IMR-90 (cell line): ENCODE data around the gene TP53BP2. TPM values are rescaled to one million over a fixed set of nuclear protein-coding genes. Genes with fewer than 3 reads are reported as not detected.

Source experiments
- ATAC-seq: fragments of 200-7000 bp; cut with Tn5 transposase; 2 replicates; pipeline ENCODE4 v1.9.1; 2020; ENCODE audit warnings: low read depth, mild to moderate bottlenecking, moderate library complexity
- BruUV-seq: library from RNA; stranded (reverse); fragments of 400-500 nt; replicated peaks from 2 replicates; lab custom pipeline; 2021; lab: Mats Ljungman, UMichigan
- CTCF ChIA-PET: fragments of 300-600 bp; formaldehyde crosslinking; extraction: SDS; loops from one replicate; lab custom pipeline; 2021; ENCODE audit warnings: antibody characterized with exemption; lab: Yijun Ruan, JAX
- POLR2A ChIA-PET: fragments of 300-600 bp; sonication (Branson Sonifier 250); formaldehyde crosslinking; loops from one replicate; lab custom pipeline; 2022; ENCODE audit warnings: antibody characterized with exemption; ENCODE audit not compliant: unreplicated experiment; lab: Charles Lee
- DNase-seq: peaks from one replicate; pipeline ENCODE4 v3.0.0; 2013
- H2AFZ ChIP-seq: replicated peaks from 2 replicates; pipeline ENCODE3; 2013; ENCODE audit warnings: low read length, mild to moderate bottlenecking; ENCODE audit not compliant: poor library complexity
- H2AK5ac ChIP-seq: 2 replicates; pipeline ENCODE4 v1.6.1; 2013; ENCODE audit warnings: low read depth, low read length, inconsistent platforms
- H2AK9ac ChIP-seq: replicated peaks from 2 replicates; pipeline ENCODE3; 2013; ENCODE audit warnings: mild to moderate bottlenecking, low read depth, low read length, moderate library complexity; ENCODE audit not compliant: poor library complexity
- H2BK120ac ChIP-seq: 2 replicates; pipeline ENCODE4 v1.6.1; 2013; ENCODE audit warnings: low read depth, low read length, inconsistent platforms
- H2BK15ac ChIP-seq: 3 replicates; pipeline ENCODE4 v1.6.1; 2013; ENCODE audit warnings: low read depth, low read length, inconsistent platforms
- H2BK20ac ChIP-seq: 2 replicates; pipeline ENCODE4 v1.6.1; 2013; ENCODE audit warnings: low read depth, mild to moderate bottlenecking, inconsistent platforms, low read length, moderate library complexity
- H2BK5ac ChIP-seq: 2 replicates; pipeline ENCODE4 v1.6.1; 2013; ENCODE audit warnings: mild to moderate bottlenecking, low read depth, low read length, inconsistent platforms; ENCODE audit not compliant: poor library complexity, severe bottlenecking
- H3K14ac ChIP-seq: replicated peaks from 2 replicates; pipeline ENCODE4 v1.6.1; 2013; ENCODE audit warnings: low read depth, low read length, inconsistent platforms
- H3K18ac ChIP-seq: 2 replicates; pipeline ENCODE4 v1.6.1; 2013; ENCODE audit warnings: low read depth, low read length, control low read depth
- H3K23ac ChIP-seq: 2 replicates; pipeline ENCODE4 v1.6.1; 2013; ENCODE audit warnings: low read depth, low read length, inconsistent platforms
- H3K27ac ChIP-seq: 2 replicates; pipeline ENCODE4 v1.5.1; 2013; ENCODE audit warnings: mild to moderate bottlenecking, control low read depth, low read length; ENCODE audit not compliant: insufficient read depth
- H3K27me3 ChIP-seq: 2 replicates; pipeline ENCODE4 v1.6.1; 2013; ENCODE audit warnings: low read length; ENCODE audit not compliant: control insufficient read depth, insufficient read depth
- H3K36me3 ChIP-seq: 2 replicates; pipeline ENCODE4 v1.6.1; 2013; ENCODE audit warnings: low read length, mixed read lengths; ENCODE audit not compliant: control insufficient read depth, insufficient read depth
- H3K4ac ChIP-seq: 2 replicates; pipeline ENCODE4 v1.6.1; 2013; ENCODE audit warnings: low read depth, low read length, inconsistent platforms
- H3K4me1 ChIP-seq: 2 replicates; pipeline ENCODE4 v1.6.1; 2013; ENCODE audit warnings: low read length, mixed read lengths; ENCODE audit not compliant: control insufficient read depth, insufficient read depth
- H3K4me2 ChIP-seq: 2 replicates; pipeline ENCODE4 v1.6.1; 2013; ENCODE audit warnings: low read depth, mild to moderate bottlenecking, control low read depth, low read length, moderate library complexity
- H3K4me3 ChIP-seq: 2 replicates; pipeline ENCODE4 v1.5.1; 2013; ENCODE audit warnings: low read depth, mild to moderate bottlenecking, control low read depth, low read length, moderate library complexity; ENCODE audit not compliant: insufficient read depth
- H3K56ac ChIP-seq: 2 replicates; pipeline ENCODE4 v1.6.1; 2013; ENCODE audit warnings: low read length, inconsistent platforms; ENCODE audit not compliant: insufficient read depth; ENCODE audit errors: extremely low read depth
- H3K79me1 ChIP-seq, 2 experiments: 2 replicates each; pipeline ENCODE4 v1.6.1; 2013; ENCODE audit warnings: low read length in 2 of 2, inconsistent platforms in 1 of 2, low read depth in 1 of 2
- H3K9ac ChIP-seq: 2 replicates; pipeline ENCODE4 v1.6.1; 2013; ENCODE audit warnings: low read depth, low read length, control low read depth
- H3K9me1 ChIP-seq: 2 replicates; pipeline ENCODE4 v1.6.1; 2013; ENCODE audit warnings: low read length, inconsistent platforms; ENCODE audit not compliant: insufficient read depth
- H3K9me3 ChIP-seq: 2 replicates; pipeline ENCODE4 v1.6.1; 2013; ENCODE audit warnings: low read length; ENCODE audit not compliant: control insufficient read depth, insufficient read depth
- H4K20me1 ChIP-seq: 2 replicates; pipeline ENCODE4 v1.6.1; 2013; ENCODE audit warnings: low read length, inconsistent platforms; ENCODE audit not compliant: insufficient read depth
- H4K5ac ChIP-seq: 2 replicates; pipeline ENCODE4 v1.6.1; 2013; ENCODE audit warnings: mild to moderate bottlenecking, low read depth, low read length, control low read depth
- H4K8ac ChIP-seq, 2 experiments: 2 replicates each; pipeline ENCODE4 v1.6.1; 2013; ENCODE audit warnings: low read depth in 2 of 2, low read length in 2 of 2, control low read depth in 1 of 2, inconsistent platforms in 1 of 2
- H4K91ac ChIP-seq: 2 replicates; pipeline ENCODE4 v1.6.1; 2013; ENCODE audit warnings: low read depth, low read length, inconsistent platforms; ENCODE audit not compliant: insufficient read depth
- CEBPB ChIP-seq: IDR thresholded peaks from 2 replicates; pipeline ENCODE4 v1.6.1; 2012; ENCODE audit warnings: low read depth, low read length, improper control_type of control experiment
- CHD1 ChIP-seq: IDR thresholded peaks from 2 replicates; pipeline ENCODE4 v1.6.1; 2012; ENCODE audit warnings: low read depth, low read length, improper control_type of control experiment
- MXI1 ChIP-seq: IDR thresholded peaks from 2 replicates; pipeline ENCODE4 v1.6.1; 2012; ENCODE audit warnings: low read depth, mild to moderate bottlenecking, low read length, moderate library complexity, borderline replicate concordance
- WGBS, 2 experiments: methylation state at CpG; one replicate each; pipeline versions ENCODE4 v1.1.5 to v1.1.7; 2013; ENCODE audit warnings: missing lambda C conversion rate in 2 of 2; ENCODE audit not compliant: insufficient read length in 1 of 2; ENCODE audit errors: extremely low coverage in 2 of 2; 5-methylcytosine and 5-hydroxymethylcytosine counted together
- dilution Hi-C: fragments of 300-500 bp; cut with HindIII; formaldehyde crosslinking; loops from one replicate; pipeline ENCODE4 v1.14.3; 2018; ENCODE audit warnings: low sequenced_read_pairs; ENCODE audit not compliant: unreplicated experiment
- in situ Hi-C: fragments of 300-500 bp; cut with MboI; formaldehyde crosslinking; loops from 3 replicates; pipeline ENCODE4 v1.14.3; 2019; ENCODE audit warnings: low sequenced_read_pairs, inconsistent platforms, mixed read lengths
- intact Hi-C: fragments of 100-400 bp; cut with micrococcal nuclease; formaldehyde crosslinking; loops from 2 replicates; pipeline ENCODE4 v1.10.0; 2022
- polyA plus RNA-seq, 3 experiments: library from polyadenylated mRNA; depleted of rRNA; stranded (reverse); fragments of >200 nt; gene quantifications; 2 replicates each; pipeline ENCODE4 v1.2.3, GENCODE V29; 2012; ENCODE audit warnings: low replicate concordance in 1 of 3
- total RNA-seq: library from RNA; depleted of rRNA; stranded (reverse); fragments of >200 nt; gene quantifications from 2 replicates; pipeline ENCODE4 v1.2.3, GENCODE V29; 2012
- TF ChIP-seq, protein P1 (sequence below): conservative IDR thresholded peaks from 2 replicates; pipeline ENCODE4 v1.5.1; 2012; ENCODE audit warnings: mild to moderate bottlenecking, low read depth, low read length, improper control_type of control experiment
- TF ChIP-seq, protein P2 (sequence below): fragments of 150-350 bp; IDR thresholded peaks from 2 replicates; pipeline ENCODE4 v1.6.1; 2017; ENCODE audit warnings: mild to moderate bottlenecking, antibody characterized with exemption, low read length, low read depth

TP53BP2 gene
- total and polyA plus RNA-seq, 2 of the 4 experiments (the other 2 are of a cell fraction) = 19.9 to 35.0 TPM

DNA sequence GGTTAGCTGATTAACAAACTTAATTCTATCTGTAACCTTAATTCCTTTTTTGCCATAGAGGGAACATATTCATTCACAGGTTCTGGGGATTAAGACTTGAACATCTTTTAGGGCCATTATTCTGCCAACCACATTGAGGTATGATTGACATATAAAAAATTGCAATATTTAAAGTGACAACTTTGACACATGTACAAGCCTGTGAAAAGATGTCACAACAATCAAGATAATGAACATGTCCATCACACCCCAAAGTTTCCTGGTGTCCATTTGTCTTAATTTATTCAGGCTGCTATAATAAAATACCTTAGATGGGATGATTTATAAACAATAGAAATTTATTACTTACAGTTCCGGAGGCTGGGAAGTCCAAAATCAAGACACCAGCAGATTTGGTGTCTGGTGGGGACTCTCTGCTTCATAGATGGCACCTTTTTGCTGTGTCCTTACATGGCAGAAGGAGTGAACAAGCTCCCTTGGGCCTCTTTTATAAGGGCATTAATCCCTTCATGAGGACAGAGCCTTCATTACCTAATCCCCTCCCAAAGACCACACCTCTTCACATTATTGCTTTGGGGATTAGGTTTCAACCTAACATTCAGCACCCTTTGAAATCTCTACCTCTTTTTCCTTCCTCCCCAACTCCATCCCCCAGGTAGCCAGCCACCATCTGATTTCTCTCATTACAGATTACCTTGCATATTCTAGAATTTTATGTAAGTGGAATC lies 33.0 kb upstream of the TP53BP2 start:
- Histone ChIP-seq H3K36me3 (no peaks in the 10 kb centered on the region), H3K9me1 (no peaks in the 10 kb centered on the region), H4K8ac (no peak overlapping the region), H2AFZ (no peak overlapping the region), H3K9ac (no peak overlapping the region), H2BK120ac (no peak overlapping the region), H3K79me1 (no peaks in the 10 kb centered on the region), H2AK9ac (no peak overlapping the region), H3K9me3 (peaks cover 3% of the 10 kb centered on the region; the same call in 1 of the 2 replicates), H4K91ac (no peak overlapping the region), H3K14ac (no peak overlapping the region), H3K18ac (no peak overlapping the region), H2AK5ac (no peak overlapping the region), H3K4me3 (no peak overlapping the region), H3K4ac (no peak overlapping the region), H2BK20ac (no peak overlapping the region), H4K20me1 (no peaks in the 10 kb centered on the region), H3K27ac (no peak overlapping the region), H3K23ac (no peak overlapping the region), H4K5ac (no peak overlapping the region), H3K27me3 (peaks cover 3% of the 10 kb centered on the region), H2BK5ac (no peak overlapping the region), H3K56ac (no peak overlapping the region), H2BK15ac (no peak overlapping the region), H3K4me1 (no peaks in the 10 kb centered on the region), H3K4me2 (no peak overlapping the region)
- no CpG with 5 or more reads among the region's 1 CpG for WGBS, 2 experiments
- ATAC-seq = no peak
- CTCF ChIA-PET = no interaction called here
- DNase-seq = no peak
- POLR2A ChIA-PET = no interaction called here
- no TSS peak for BruUV-seq
- intact Hi-C loops (no loop called here), in situ Hi-C loops (no loop called here), dilution Hi-C loops (no loop called here)
- TF ChIP-seq, protein P1, sequence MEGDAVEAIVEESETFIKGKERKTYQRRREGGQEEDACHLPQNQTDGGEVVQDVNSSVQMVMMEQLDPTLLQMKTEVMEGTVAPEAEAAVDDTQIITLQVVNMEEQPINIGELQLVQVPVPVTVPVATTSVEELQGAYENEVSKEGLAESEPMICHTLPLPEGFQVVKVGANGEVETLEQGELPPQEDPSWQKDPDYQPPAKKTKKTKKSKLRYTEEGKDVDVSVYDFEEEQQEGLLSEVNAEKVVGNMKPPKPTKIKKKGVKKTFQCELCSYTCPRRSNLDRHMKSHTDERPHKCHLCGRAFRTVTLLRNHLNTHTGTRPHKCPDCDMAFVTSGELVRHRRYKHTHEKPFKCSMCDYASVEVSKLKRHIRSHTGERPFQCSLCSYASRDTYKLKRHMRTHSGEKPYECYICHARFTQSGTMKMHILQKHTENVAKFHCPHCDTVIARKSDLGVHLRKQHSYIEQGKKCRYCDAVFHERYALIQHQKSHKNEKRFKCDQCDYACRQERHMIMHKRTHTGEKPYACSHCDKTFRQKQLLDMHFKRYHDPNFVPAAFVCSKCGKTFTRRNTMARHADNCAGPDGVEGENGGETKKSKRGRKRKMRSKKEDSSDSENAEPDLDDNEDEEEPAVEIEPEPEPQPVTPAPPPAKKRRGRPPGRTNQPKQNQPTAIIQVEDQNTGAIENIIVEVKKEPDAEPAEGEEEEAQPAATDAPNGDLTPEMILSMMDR = no peak
- TF ChIP-seq CEBPB = no peak
- TF ChIP-seq, protein P2, sequence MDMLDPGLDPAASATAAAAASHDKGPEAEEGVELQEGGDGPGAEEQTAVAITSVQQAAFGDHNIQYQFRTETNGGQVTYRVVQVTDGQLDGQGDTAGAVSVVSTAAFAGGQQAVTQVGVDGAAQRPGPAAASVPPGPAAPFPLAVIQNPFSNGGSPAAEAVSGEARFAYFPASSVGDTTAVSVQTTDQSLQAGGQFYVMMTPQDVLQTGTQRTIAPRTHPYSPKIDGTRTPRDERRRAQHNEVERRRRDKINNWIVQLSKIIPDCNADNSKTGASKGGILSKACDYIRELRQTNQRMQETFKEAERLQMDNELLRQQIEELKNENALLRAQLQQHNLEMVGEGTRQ = no peak
- TF ChIP-seq CHD1 = no peak
- no peak for TF ChIP-seq MXI1
